Measurements from ENCODE around the gene DLGAP1. TPM values are rescaled to one million over a fixed set of nuclear protein-coding genes. Genes with fewer than 3 reads are reported as not detected.

Gene DLGAP1
- total RNA-seq, 4 donors from 2014 or later: 2.0 to 4.7 (median 2.1) TPM; not detected in 1

GRCh38 chr18:4020026-4020425 is 435.1 kb downstream of the DLGAP1 start:
- no peaks in the 10 kb centered on the region for H3K4me1 ChIP-seq
- no peaks in the 10 kb centered on the region for H3K9me3 ChIP-seq
- no peaks in the 10 kb centered on the region for H3K36me3 ChIP-seq
- no peaks in the 10 kb centered on the region for H3K27me3 ChIP-seq
- H3K4me3 ChIP-seq: no peak overlapping the region
- TF ChIP-seq CTCF (IDR thresholded peaks at IDR 0.05): no peak
- no peak for TF ChIP-seq POLR2AphosphoS5 (IDR thresholded peaks at IDR 0.05)
- TF ChIP-seq EP300 (IDR thresholded peaks at IDR 0.05): no peak
- TF ChIP-seq POLR2A (IDR thresholded peaks at IDR 0.05): no peak
- WGBS: 61% methylated on average over 5 of the region's 5 CpGs
- DNase-seq (ENCODE audit: low spot score in 2 of 2): no peak
- H3K27ac ChIP-seq: no peak overlapping the region

GRCh38 chr18:4017480-4017879 is 437.6 kb downstream of the DLGAP1 start:
- no peaks in the 10 kb centered on the region for H3K9me3 ChIP-seq
- H3K36me3 ChIP-seq: no peaks in the 10 kb centered on the region
- WGBS: 61% methylated on average over 3 of the region's 3 CpGs
- H3K27me3 ChIP-seq: no peaks in the 10 kb centered on the region
- no peak overlapping the region for H3K4me3 ChIP-seq
- H3K4me1 ChIP-seq: no peaks in the 10 kb centered on the region
- no peak for DNase-seq (ENCODE audit: low spot score in 2 of 2)
- H3K27ac ChIP-seq: no peak overlapping the region
- TF ChIP-seq POLR2A (IDR thresholded peaks at IDR 0.05): no peak
- TF ChIP-seq POLR2AphosphoS5 (IDR thresholded peaks at IDR 0.05): no peak
- TF ChIP-seq CTCF (IDR thresholded peaks at IDR 0.05): no peak
- no peak for TF ChIP-seq EP300 (IDR thresholded peaks at IDR 0.05)

GRCh38 chr18:4016391-4017049 is 438.6 kb downstream of the DLGAP1 start:
- no peak for DNase-seq (ENCODE audit: low spot score in 2 of 2)
- Histone ChIP-seq H3K9me3 (no peaks in the 10 kb centered on the region), H3K36me3 (no peaks in the 10 kb centered on the region), H3K27ac (no peak overlapping the region), H3K4me3 (no peak overlapping the region), H3K27me3 (no peaks in the 10 kb centered on the region), H3K4me1 (no peaks in the 10 kb centered on the region)
- 84% methylated on average over 4 of the region's 4 CpGs for WGBS
- TF ChIP-seq POLR2A (IDR thresholded peaks at IDR 0.05) (no peak), CTCF (IDR thresholded peaks at IDR 0.05) (no peak), EP300 (IDR thresholded peaks at IDR 0.05) (no peak), POLR2AphosphoS5 (IDR thresholded peaks at IDR 0.05) (no peak)

GRCh38 chr18:4007846-4008245 is 447.3 kb downstream of the DLGAP1 start:
- no peaks in the 10 kb centered on the region for H3K9me3 ChIP-seq
- TF ChIP-seq EP300 (IDR thresholded peaks at IDR 0.05) (no peak), CTCF (IDR thresholded peaks at IDR 0.05) (no peak), POLR2A (IDR thresholded peaks at IDR 0.05) (no peak), POLR2AphosphoS5 (IDR thresholded peaks at IDR 0.05) (no peak)

GRCh38 chr18:4004183-4004829 is 450.8 kb downstream of the DLGAP1 start:
- no peaks in the 10 kb centered on the region for H3K4me1 ChIP-seq
- no peaks in the 10 kb centered on the region for H3K9me3 ChIP-seq
- TF ChIP-seq EP300 (IDR thresholded peaks at IDR 0.05) (no peak), POLR2AphosphoS5 (IDR thresholded peaks at IDR 0.05) (no peak), POLR2A (IDR thresholded peaks at IDR 0.05) (no peak), CTCF (IDR thresholded peaks at IDR 0.05) (no peak)
- no peak for DNase-seq (ENCODE audit: low spot score in 2 of 2)
- no peaks in the 10 kb centered on the region for H3K36me3 ChIP-seq
- no peaks in the 10 kb centered on the region for H3K27me3 ChIP-seq
- WGBS: 39% methylated on average over 8 of the region's 8 CpGs
- H3K27ac ChIP-seq: no peak overlapping the region
- no peak overlapping the region for H3K4me3 ChIP-seq

More at GRCh38 chr18:4007846-4008245, 447.3 kb downstream of the DLGAP1 start:
- Histone ChIP-seq H3K27me3 (no peaks in the 10 kb centered on the region), H3K4me1 (no peaks in the 10 kb centered on the region), H3K36me3 (no peaks in the 10 kb centered on the region), H3K4me3 (no peak overlapping the region), H3K27ac (no peak overlapping the region)
- DNase-seq (ENCODE audit: low spot score in 2 of 2): no peak
